ENCODE results near the gene CARD9. TPM values are rescaled to one million over a fixed set of nuclear protein-coding genes. Genes with fewer than 3 reads are reported as not detected.

Gene CARD9
- total RNA-seq, 1 experiment from 2014 or later, result 1.2 TPM

DNA sequence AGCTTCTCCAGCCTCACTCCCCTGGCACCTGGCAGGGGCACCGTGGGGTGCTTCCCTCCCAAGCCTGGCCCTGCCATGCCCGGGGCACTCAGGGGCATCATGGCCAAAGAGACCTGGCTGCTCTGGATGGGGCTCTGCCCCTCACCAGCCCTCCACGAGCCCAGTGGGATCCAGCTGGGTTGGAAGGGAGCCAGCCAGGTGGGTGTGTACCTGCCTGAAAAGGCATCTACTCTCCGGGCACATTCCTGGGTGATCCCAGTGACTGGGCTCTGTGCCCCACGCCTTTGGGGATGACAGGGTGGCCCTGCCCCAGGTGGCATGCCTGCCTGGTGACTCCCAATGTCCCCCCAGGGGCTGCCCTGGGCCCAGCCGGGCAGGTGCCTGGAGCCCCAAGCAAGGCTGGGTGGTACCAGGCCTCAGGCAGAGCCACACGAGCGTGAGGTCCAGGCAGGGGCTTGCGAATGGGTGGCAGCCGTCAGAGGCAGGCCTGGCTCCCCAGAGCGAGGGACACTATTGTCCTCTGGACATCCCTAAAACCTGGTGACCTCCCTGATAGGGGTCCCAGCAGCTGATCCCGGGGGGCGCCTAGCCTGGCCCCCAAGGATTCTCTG is 45.4 kb downstream of the CARD9 start:
- CTCF ChIA-PET, result no interaction called here
- no peaks in the 10 kb centered on the region for H3K27me3 Mint-ChIP-seq (ENCODE audit: unreplicated experiment)
- no peaks in the 10 kb centered on the region for H3K36me3 Mint-ChIP-seq (ENCODE audit: insufficient read depth, unreplicated experiment)
- H3K4me3 Mint-ChIP-seq (ENCODE audit: low read depth, unreplicated experiment), result peak overlapping the region; percentile 12
- no peaks in the 10 kb centered on the region for H3K4me1 Mint-ChIP-seq (ENCODE audit: low read depth, unreplicated experiment)
- H3K27ac Mint-ChIP-seq (ENCODE audit: unreplicated experiment), result no peak overlapping the region
- no peak for TF ChIP-seq CTCF (IDR thresholded peaks at IDR 0.05; ENCODE audit: unreplicated experiment)
- H3K9me3 Mint-ChIP-seq (ENCODE audit: low read depth, unreplicated experiment), result no peaks in the 10 kb centered on the region
- intact Hi-C loops (cut with micrococcal nuclease; ENCODE audit: unreplicated experiment), result no loop called here
- peak; percentile 61 for DNase-seq
- BruUV-seq (replicated peaks), result no TSS peak

DNA sequence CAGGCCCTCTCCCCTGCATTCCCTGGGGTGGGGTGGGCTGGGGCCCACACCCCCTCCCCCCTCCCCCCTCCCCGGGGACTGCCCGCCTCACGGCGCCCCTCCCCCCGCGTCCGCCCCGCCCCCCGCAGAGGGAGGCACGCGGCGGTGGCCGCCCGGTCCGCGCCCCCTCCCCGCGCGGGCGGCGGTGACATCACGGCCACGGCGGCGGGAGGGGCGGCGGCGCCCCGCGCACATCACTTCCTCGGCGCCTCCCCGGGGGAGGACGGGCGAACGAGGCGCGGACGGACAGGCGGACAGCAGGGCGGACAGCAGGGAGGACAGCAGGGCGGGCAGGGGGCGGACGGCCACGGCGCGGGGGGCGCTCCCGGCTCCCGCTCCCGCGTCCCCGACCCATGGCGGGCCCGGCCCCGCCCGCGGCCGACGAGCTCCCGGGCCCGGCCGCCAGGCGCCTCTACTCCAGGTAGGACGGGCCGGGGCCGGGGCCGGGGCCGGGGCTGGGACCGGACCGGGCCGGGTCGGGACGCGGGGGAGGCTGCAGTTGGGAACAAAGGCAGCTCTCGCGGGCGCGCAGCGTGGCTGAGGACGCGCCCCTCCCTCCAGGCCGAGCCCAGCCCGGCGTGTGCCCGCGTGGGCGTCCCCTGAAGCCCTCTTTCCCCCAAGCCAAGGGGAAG is 46.0 kb downstream of the CARD9 start, which contains the start of gene GPSM1:
Gene GPSM1, plus strand, starts transcription at position 236 of the 671 bp plus-strand sequence. Its CDS starts 157 bp downstream, at position 393.
- H3K4me1 Mint-ChIP-seq (ENCODE audit: low read depth, unreplicated experiment), result no peaks in the 10 kb centered on the region
- H3K9me3 Mint-ChIP-seq (ENCODE audit: low read depth, unreplicated experiment), result no peaks in the 10 kb centered on the region
- no peaks in the 10 kb centered on the region for H3K27me3 Mint-ChIP-seq (ENCODE audit: unreplicated experiment)
- CTCF ChIA-PET, result no interaction called here
- H3K36me3 Mint-ChIP-seq (ENCODE audit: insufficient read depth, unreplicated experiment), result no peaks in the 10 kb centered on the region
- no TSS peak for BruUV-seq (replicated peaks)
- TF ChIP-seq CTCF (IDR thresholded peaks at IDR 0.05; ENCODE audit: unreplicated experiment), result no peak
- H3K4me3 Mint-ChIP-seq (ENCODE audit: low read depth, unreplicated experiment), result peak within 1 kb of the TSS; percentile 24
- intact Hi-C loops (cut with micrococcal nuclease; ENCODE audit: unreplicated experiment), result no loop called here
- DNase-seq, result no peak
- H3K27ac Mint-ChIP-seq (ENCODE audit: unreplicated experiment), result no peak within 1 kb of the TSS

- no peaks in the 10 kb centered on the region for H3K9me3 Mint-ChIP-seq (ENCODE audit: low read depth, unreplicated experiment)
- TF ChIP-seq CTCF (IDR thresholded peaks at IDR 0.05; ENCODE audit: unreplicated experiment), result no peak
- no peak for DNase-seq
- H3K4me3 Mint-ChIP-seq (ENCODE audit: low read depth, unreplicated experiment), result peak overlapping the region; percentile 24
- intact Hi-C loops (cut with micrococcal nuclease; ENCODE audit: unreplicated experiment), result no loop called here
- CTCF ChIA-PET, result no interaction called here
- no peaks in the 10 kb centered on the region for H3K4me1 Mint-ChIP-seq (ENCODE audit: low read depth, unreplicated experiment)
- no peaks in the 10 kb centered on the region for H3K36me3 Mint-ChIP-seq (ENCODE audit: insufficient read depth, unreplicated experiment)
- BruUV-seq (replicated peaks), result no TSS peak
- H3K27ac Mint-ChIP-seq (ENCODE audit: unreplicated experiment), result no peak overlapping the region
- no peaks in the 10 kb centered on the region for H3K27me3 Mint-ChIP-seq (ENCODE audit: unreplicated experiment)
These were observed 46.6 kb downstream of the CARD9 start for GRCh38 chr9:136326761-136327303.

- no peak for TF ChIP-seq CTCF (IDR thresholded peaks at IDR 0.05; ENCODE audit: unreplicated experiment)
- CTCF ChIA-PET, result interaction anchor here (0.6 kb wide), 1 partner anchor 401 kb away, joined by 4 read pairs; no protein-coding TSS in a partner anchor
- no TSS peak for BruUV-seq (replicated peaks)
- intact Hi-C loops (cut with micrococcal nuclease; ENCODE audit: unreplicated experiment), result no loop called here
- Mint-ChIP-seq H3K27ac (ENCODE audit: unreplicated experiment) (no peak overlapping the region), H3K9me3 (ENCODE audit: low read depth, unreplicated experiment) (no peaks in the 10 kb centered on the region), H3K36me3 (ENCODE audit: insufficient read depth, unreplicated experiment) (no peaks in the 10 kb centered on the region), H3K4me1 (ENCODE audit: low read depth, unreplicated experiment) (no peaks in the 10 kb centered on the region), H3K4me3 (ENCODE audit: low read depth, unreplicated experiment) (no peak overlapping the region), H3K27me3 (ENCODE audit: unreplicated experiment) (no peaks in the 10 kb centered on the region)
- no peak for DNase-seq
These were observed 47.3 kb downstream of the CARD9 start for GRCh38 chr9:136326061-136326760.
